Islet precursor cell (in vitro differentiated cells): ENCODE data around the gene EXOC4.
A peak's percentile ranks its signal among the peaks of the same experiment; 100 is the strongest.

ENCODE experiments used
- DNase-seq: peaks from one replicate; pipeline ENCODE4 v3.0.0-alpha.2; 2018

The EXOC4 gene

GRCh38 chr7:133808493-133808866 is 555.6 kb downstream of the EXOC4 start:
- DNase-seq, result no peak

GRCh38 chr7:133812877-133813276 is 560.0 kb downstream of the EXOC4 start:
- no peak for DNase-seq

GRCh38 chr7:133815611-133816210 is 562.8 kb downstream of the EXOC4 start:
- no peak for DNase-seq

- no peak for DNase-seq
These were observed 566.8 kb downstream of the EXOC4 start for GRCh38 chr7:133819695-133820094.

- DNase-seq, result no peak
These were observed 567.7 kb downstream of the EXOC4 start for GRCh38 chr7:133820584-133820983.

GRCh38 chr7:133821171-133821570 is 568.3 kb downstream of the EXOC4 start:
- DNase-seq, result no peak

- no peak for DNase-seq
These were observed 569.2 kb downstream of the EXOC4 start for GRCh38 chr7:133822001-133822641.

- no peak for DNase-seq
These were observed 570.1 kb downstream of the EXOC4 start for GRCh38 chr7:133822868-133823552.

- no peak for DNase-seq
These were observed 571.3 kb downstream of the EXOC4 start for GRCh38 chr7:133824132-133824531.

GRCh38 chr7:133827707-133828623 is 575.1 kb downstream of the EXOC4 start:
- DNase-seq, result peak; percentile 60

GRCh38 chr7:133828906-133829305 is 576.0 kb downstream of the EXOC4 start:
- DNase-seq, result no peak

GRCh38 chr7:133829336-133829897 is 576.5 kb downstream of the EXOC4 start:
- DNase-seq, result peak; percentile 72

- DNase-seq, result no peak
These were observed 577.2 kb downstream of the EXOC4 start for GRCh38 chr7:133830081-133830480.

GRCh38 chr7:133836666-133837065 is 583.8 kb downstream of the EXOC4 start:
- no peak for DNase-seq

- no peak for DNase-seq
These were observed 584.3 kb downstream of the EXOC4 start for GRCh38 chr7:133837224-133837623.

GRCh38 chr7:133839121-133839520 is 586.2 kb downstream of the EXOC4 start:
- no peak for DNase-seq

GRCh38 chr7:133843341-133843740 is 590.5 kb downstream of the EXOC4 start:
- no peak for DNase-seq

GRCh38 chr7:133845005-133845404 is 592.1 kb downstream of the EXOC4 start:
- DNase-seq, result no peak

GRCh38 chr7:133846203-133846945 is 593.5 kb downstream of the EXOC4 start:
- peak; percentile 78 for DNase-seq

GRCh38 chr7:133850497-133851280 is 597.8 kb downstream of the EXOC4 start:
- no peak for DNase-seq

GRCh38 chr7:133851411-133851810 is 598.5 kb downstream of the EXOC4 start:
- DNase-seq, result no peak
